ENCODE measurements around the gene ARL4D. TPM values are rescaled to one million over a fixed set of nuclear protein-coding genes. Genes with fewer than 3 reads are reported as not detected.

Gene ARL4D
- total and polyA plus RNA-seq, 2 donors (not counting 3 experiments of a cell fraction or from before 2014, with no cell fraction given) = 3.8 to 4.1 TPM

DNA sequence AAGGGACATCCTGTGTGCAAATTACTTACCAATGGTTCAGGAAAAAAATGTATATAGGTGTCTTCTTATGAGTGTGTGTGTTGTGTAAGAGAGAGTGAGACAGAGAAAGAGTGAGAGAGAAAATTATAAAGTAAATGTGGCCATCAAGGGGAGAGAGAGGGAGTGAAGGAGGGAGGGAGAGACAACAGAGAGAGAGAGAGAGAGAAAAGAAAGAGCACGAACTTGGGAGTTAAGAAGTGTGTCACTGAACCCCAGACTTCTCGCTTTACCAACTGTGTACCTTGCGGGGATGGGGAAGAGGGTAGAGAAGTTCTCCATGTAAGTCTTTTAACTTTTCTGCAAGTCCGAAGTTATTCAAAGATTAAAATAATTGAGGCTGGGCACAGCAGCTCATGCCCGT, 28.8 kb upstream of the ARL4D start:
- H3K36me3 ChIP-seq (ENCODE audit: control insufficient read depth in 2 of 2, extremely low read depth in 1 of 2, insufficient read depth in 2 of 2, low read length in 2 of 2) = no peaks in the 10 kb centered on the region
- no peaks in the 10 kb centered on the region for H3K9me1 ChIP-seq (replicated peaks; ENCODE audit: control insufficient read depth, extremely low read depth, insufficient read depth, low read length)
- POLR2A ChIA-PET = interaction anchor here (2.3 kb wide), 1 partner anchor 9 kb away, joined by 12 read pairs; no protein-coding TSS in a partner anchor
- H2AFZ ChIP-seq (ENCODE audit: low read depth, low read length) = no peak overlapping the region
- H3K4me2 ChIP-seq (ENCODE audit: insufficient read depth, low read length) = peak overlapping the region; percentile 56
- FAIRE-seq (no peak), DNase-seq (ENCODE audit: low read depth, low spot score) (no peak)
- CTCF ChIA-PET = interaction anchor here (0.8 to 4.5 kb wide), 4 partner anchors 9 to 113 kb away, joined by 3 to 47 read pairs (median 22); partner anchors contain the start of gene DHX8
- dilution Hi-C loops (cut with MboI; ENCODE audit: extremely low pct_ligation_motif_present, low sequenced_read_pairs) = no loop called here
- no peaks in the 10 kb centered on the region for H3K9me3 ChIP-seq (replicated peaks; ENCODE audit: control insufficient read depth, insufficient read depth, low read length)
- H4K20me1 ChIP-seq (replicated peaks; ENCODE audit: control insufficient read depth, extremely low read depth, insufficient read depth, low read length) = no peaks in the 10 kb centered on the region
- intact Hi-C loops (cut with micrococcal nuclease) = loop anchor here (1.0 kb wide), 1 partner anchor 19 kb away; no protein-coding TSS in a partner anchor
- H3K27ac ChIP-seq (ENCODE audit: insufficient read depth, low read depth, low read length) = peak overlapping the region; percentile 98
- H3K9ac ChIP-seq (replicated peaks; ENCODE audit: extremely low read depth, insufficient read depth, low read length) = peak overlapping the region; percentile 95
- no peak for TF ChIP-seq EZH2 (IDR thresholded peaks at IDR 0.05; ENCODE audit: borderline replicate concordance, low read depth, low read length, severe bottlenecking)
- TF ChIP-seq, protein P1, sequence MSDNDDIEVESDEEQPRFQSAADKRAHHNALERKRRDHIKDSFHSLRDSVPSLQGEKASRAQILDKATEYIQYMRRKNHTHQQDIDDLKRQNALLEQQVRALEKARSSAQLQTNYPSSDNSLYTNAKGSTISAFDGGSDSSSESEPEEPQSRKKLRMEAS (IDR thresholded peaks at IDR 0.05; ENCODE audit: insufficient read depth, insufficient read length) = no peak
- no peak for TF ChIP-seq POLR2A (IDR thresholded peaks at IDR 0.05; ENCODE audit: low read depth, low read length)
- no peak for TF ChIP-seq MYC (IDR thresholded peaks at IDR 0.05; ENCODE audit: low read depth, low read length)
- TF ChIP-seq, protein P2, sequence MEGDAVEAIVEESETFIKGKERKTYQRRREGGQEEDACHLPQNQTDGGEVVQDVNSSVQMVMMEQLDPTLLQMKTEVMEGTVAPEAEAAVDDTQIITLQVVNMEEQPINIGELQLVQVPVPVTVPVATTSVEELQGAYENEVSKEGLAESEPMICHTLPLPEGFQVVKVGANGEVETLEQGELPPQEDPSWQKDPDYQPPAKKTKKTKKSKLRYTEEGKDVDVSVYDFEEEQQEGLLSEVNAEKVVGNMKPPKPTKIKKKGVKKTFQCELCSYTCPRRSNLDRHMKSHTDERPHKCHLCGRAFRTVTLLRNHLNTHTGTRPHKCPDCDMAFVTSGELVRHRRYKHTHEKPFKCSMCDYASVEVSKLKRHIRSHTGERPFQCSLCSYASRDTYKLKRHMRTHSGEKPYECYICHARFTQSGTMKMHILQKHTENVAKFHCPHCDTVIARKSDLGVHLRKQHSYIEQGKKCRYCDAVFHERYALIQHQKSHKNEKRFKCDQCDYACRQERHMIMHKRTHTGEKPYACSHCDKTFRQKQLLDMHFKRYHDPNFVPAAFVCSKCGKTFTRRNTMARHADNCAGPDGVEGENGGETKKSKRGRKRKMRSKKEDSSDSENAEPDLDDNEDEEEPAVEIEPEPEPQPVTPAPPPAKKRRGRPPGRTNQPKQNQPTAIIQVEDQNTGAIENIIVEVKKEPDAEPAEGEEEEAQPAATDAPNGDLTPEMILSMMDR (IDR thresholded peaks at IDR 0.05; ENCODE audit: extremely low read depth in 1 of 2, insufficient read depth in 1 of 2, low read depth in 1 of 2, low read length in 2 of 2) = no peak
- TF ChIP-seq FOS (IDR thresholded peaks at IDR 0.05; ENCODE audit: borderline replicate concordance, insufficient read depth, low read length) = no peak
- TF ChIP-seq POLR2AphosphoS5 (IDR thresholded peaks at IDR 0.05; ENCODE audit: insufficient read depth, low read depth, low read length) = no peak
- TF ChIP-seq JUN (IDR thresholded peaks at IDR 0.05; ENCODE audit: borderline replicate concordance, insufficient read depth, insufficient read length, low read depth) = no peak
- no peak for TF ChIP-seq GATA2 (IDR thresholded peaks at IDR 0.05; ENCODE audit: insufficient read depth, insufficient read length, low read depth, low read length)
- no TSS peak for BruUV-seq (replicated peaks)
- no peak overlapping the region for H3K4me3 ChIP-seq (replicated peaks in 1 of 3; ENCODE audit: insufficient read depth in 1 of 3, low read depth in 1 of 3, low read length in 3 of 3)
- peaks cover 15% of the 10 kb centered on the region for H3K4me1 ChIP-seq (ENCODE audit: control insufficient read depth, extremely low read depth, insufficient read depth, low read length)
- H3K27me3 ChIP-seq (ENCODE audit: control insufficient read depth in 2 of 2, insufficient read depth in 2 of 2, low read length in 2 of 2) = no peaks in the 10 kb centered on the region
- no peaks in the 10 kb centered on the region for H3K79me2 ChIP-seq (ENCODE audit: control insufficient read depth, insufficient read depth, low read length)

Measured in endothelial cell of umbilical vein (primary cell).